Measurements from ENCODE around the gene KRT33A.

The KRT33A gene

DNA sequence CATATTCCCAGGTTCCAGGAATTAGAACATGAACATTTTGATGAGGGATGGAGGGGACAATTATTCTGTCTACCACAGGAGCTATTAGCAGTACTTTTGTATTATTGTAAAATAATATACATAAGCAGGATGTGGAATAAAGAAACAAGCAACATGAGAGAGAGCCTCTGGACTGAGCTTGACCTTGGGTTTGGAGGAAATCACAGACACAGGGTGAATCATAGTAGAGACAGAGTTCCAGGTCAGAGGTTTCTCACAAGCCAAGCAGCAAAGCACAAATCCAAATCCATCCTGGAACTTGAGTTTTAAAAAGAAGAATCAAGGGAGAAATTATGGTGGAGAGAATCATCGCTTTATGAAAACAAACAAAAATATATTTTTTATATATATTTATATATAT lies 41.6 kb upstream of the KRT33A start:
- Histone ChIP-seq H3K9me3 (ENCODE audit: control insufficient read depth, low read length) (no peaks in the 10 kb centered on the region), H4K8ac (ENCODE audit: low read length) (no peak overlapping the region), H3K4me3 (ENCODE audit: insufficient read depth in 1 of 2, low read depth in 1 of 2, low read length in 2 of 2) (no peak overlapping the region), H2BK120ac (ENCODE audit: low read depth, low read length) (no peak overlapping the region), H3K9ac (ENCODE audit: low read length) (no peak overlapping the region), H3K23ac (ENCODE audit: low read length in 2 of 2) (no peak overlapping the region), H4K91ac (ENCODE audit: low read length) (no peak overlapping the region), H3K36me3 (ENCODE audit: control insufficient read depth in 1 of 2, insufficient read depth in 2 of 2, low read depth in 1 of 2, low read length in 2 of 2) (no peaks in the 10 kb centered on the region), H2BK12ac (ENCODE audit: low read length in 2 of 2) (no peak overlapping the region), H3K18ac (ENCODE audit: low read depth in 1 of 2, low read length in 2 of 2) (no peak overlapping the region), H2BK5ac (ENCODE audit: low read depth, low read length, poor library complexity, severe bottlenecking) (no peak overlapping the region), H3K4me1 (ENCODE audit: control insufficient read depth, insufficient read depth, low read depth, low read length) (peaks cover 4% of the 10 kb centered on the region), H3K27me3 (ENCODE audit: control insufficient read depth in 1 of 2, insufficient read depth in 1 of 2, low read length in 2 of 2) (peaks cover 0 to 28% of the 10 kb centered on the region in 2 experiments), H2BK15ac (ENCODE audit: low read depth, poor library complexity, severe bottlenecking) (no peak overlapping the region), H2AFZ (ENCODE audit: low read depth, low read length) (no peak overlapping the region), H3K4ac (ENCODE audit: low read depth in 1 of 2, low read length in 2 of 2) (no peak overlapping the region), H3K4me2 (ENCODE audit: low read length, poor library complexity, severe bottlenecking) (no peak overlapping the region), H3K27ac (ENCODE audit: low read length, poor library complexity, severe bottlenecking) (no peak overlapping the region), H3K14ac (ENCODE audit: low read length in 2 of 2) (no peak overlapping the region), H2AK5ac (ENCODE audit: low read length, severe bottlenecking) (no peak overlapping the region), H3K79me1 (replicated peaks; ENCODE audit: low read length, poor library complexity, severe bottlenecking) (no peaks in the 10 kb centered on the region)
- no peak for DNase-seq
- no CpG with 5 or more reads among the region's 1 CpG for WGBS

DNA sequence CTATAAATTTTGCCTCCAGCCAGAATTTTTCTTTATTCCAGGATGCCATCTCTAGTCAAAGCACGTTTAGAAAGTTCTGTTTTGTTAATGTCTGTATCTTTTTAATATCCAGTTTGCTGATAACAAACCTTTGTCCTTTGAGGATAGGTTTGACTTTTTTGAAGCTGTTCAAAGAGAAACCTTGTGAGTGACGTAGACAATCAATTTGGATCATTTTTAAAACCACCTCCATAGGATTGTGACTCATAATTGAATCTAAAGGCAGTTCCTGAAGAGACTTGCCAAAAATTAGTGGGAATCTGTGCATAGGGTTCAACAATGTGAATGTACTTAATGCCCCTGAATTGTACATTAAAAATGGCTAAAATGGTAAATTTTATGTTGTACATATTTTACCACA lies 40.9 kb upstream of the KRT33A start:
- H3K27me3 ChIP-seq (ENCODE audit: control insufficient read depth in 1 of 2, insufficient read depth in 1 of 2, low read length in 2 of 2), result peaks cover 0 to 25% of the 10 kb centered on the region in 2 experiments
- H3K18ac ChIP-seq (ENCODE audit: low read depth in 1 of 2, low read length in 2 of 2), result no peak overlapping the region
- no peak overlapping the region for H3K9ac ChIP-seq (ENCODE audit: low read length)
- no peak for DNase-seq
- H3K4me2 ChIP-seq (ENCODE audit: low read length, poor library complexity, severe bottlenecking), result no peak overlapping the region
- H3K4me1 ChIP-seq (ENCODE audit: control insufficient read depth, insufficient read depth, low read depth, low read length), result peaks cover 4% of the 10 kb centered on the region
- H3K4ac ChIP-seq (ENCODE audit: low read depth in 1 of 2, low read length in 2 of 2), result no peak overlapping the region
- no peak overlapping the region for H2BK120ac ChIP-seq (ENCODE audit: low read depth, low read length)
- no peaks in the 10 kb centered on the region for H3K79me1 ChIP-seq (replicated peaks; ENCODE audit: low read length, poor library complexity, severe bottlenecking)
- WGBS, result no CpG with 5 or more reads among the region's 2 CpGs
- no peak overlapping the region for H3K27ac ChIP-seq (ENCODE audit: low read length, poor library complexity, severe bottlenecking)
- no peak overlapping the region for H2BK15ac ChIP-seq (ENCODE audit: low read depth, poor library complexity, severe bottlenecking)
- H2BK12ac ChIP-seq (ENCODE audit: low read length in 2 of 2), result no peak overlapping the region
- no peak overlapping the region for H2AFZ ChIP-seq (ENCODE audit: low read depth, low read length)
- H4K91ac ChIP-seq (ENCODE audit: low read length), result no peak overlapping the region
- no peaks in the 10 kb centered on the region for H3K9me3 ChIP-seq (ENCODE audit: control insufficient read depth, low read length)
- H2BK5ac ChIP-seq (ENCODE audit: low read depth, low read length, poor library complexity, severe bottlenecking), result no peak overlapping the region
- H3K36me3 ChIP-seq (ENCODE audit: control insufficient read depth in 1 of 2, insufficient read depth in 2 of 2, low read depth in 1 of 2, low read length in 2 of 2), result no peaks in the 10 kb centered on the region
- H2AK5ac ChIP-seq (ENCODE audit: low read length, severe bottlenecking), result no peak overlapping the region
- no peak overlapping the region for H3K14ac ChIP-seq (ENCODE audit: low read length in 2 of 2)
- H3K23ac ChIP-seq (ENCODE audit: low read length in 2 of 2), result no peak overlapping the region
- H3K4me3 ChIP-seq (ENCODE audit: insufficient read depth in 1 of 2, low read depth in 1 of 2, low read length in 2 of 2), result no peak overlapping the region
- no peak overlapping the region for H4K8ac ChIP-seq (ENCODE audit: low read length)

DNA sequence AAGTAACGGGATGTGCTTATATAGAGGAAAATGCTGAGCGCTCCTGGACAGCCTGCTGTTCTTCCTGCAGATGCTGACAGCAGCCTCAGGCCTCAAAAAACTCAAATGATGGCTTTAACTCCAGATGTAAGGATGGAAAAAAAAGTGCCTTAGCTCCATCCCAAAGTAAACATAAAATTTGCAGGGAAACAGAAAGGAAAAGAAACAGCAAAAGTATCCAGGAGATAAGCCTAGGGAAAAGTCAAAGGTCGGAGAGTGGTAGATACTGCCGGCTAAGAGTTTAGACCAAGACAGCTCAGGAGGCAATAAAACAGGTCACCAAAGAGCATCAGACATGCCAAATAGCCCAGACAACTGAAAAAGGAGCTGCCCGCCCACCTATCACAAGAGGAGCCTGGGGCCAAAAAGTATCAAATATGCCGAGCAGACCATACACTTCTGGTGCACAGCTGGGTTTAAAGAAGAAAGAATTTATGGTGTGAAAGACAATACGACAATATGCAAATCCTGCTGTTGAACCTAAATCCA lies 39.8 kb upstream of the KRT33A start:
- Histone ChIP-seq H2BK15ac (ENCODE audit: low read depth, poor library complexity, severe bottlenecking) (no peak overlapping the region), H3K9me3 (ENCODE audit: control insufficient read depth, low read length) (no peaks in the 10 kb centered on the region), H3K4me2 (ENCODE audit: low read length, poor library complexity, severe bottlenecking) (no peak overlapping the region), H2AK5ac (ENCODE audit: low read length, severe bottlenecking) (no peak overlapping the region), H2BK120ac (ENCODE audit: low read depth, low read length) (no peak overlapping the region), H3K4ac (ENCODE audit: low read depth in 1 of 2, low read length in 2 of 2) (no peak overlapping the region), H3K27ac (ENCODE audit: low read length, poor library complexity, severe bottlenecking) (no peak overlapping the region), H2AFZ (ENCODE audit: low read depth, low read length) (no peak overlapping the region), H3K4me1 (ENCODE audit: control insufficient read depth, insufficient read depth, low read depth, low read length) (peaks cover 4% of the 10 kb centered on the region), H2BK5ac (ENCODE audit: low read depth, low read length, poor library complexity, severe bottlenecking) (no peak overlapping the region), H3K36me3 (ENCODE audit: control insufficient read depth in 1 of 2, insufficient read depth in 2 of 2, low read depth in 1 of 2, low read length in 2 of 2) (no peaks in the 10 kb centered on the region), H3K79me1 (replicated peaks; ENCODE audit: low read length, poor library complexity, severe bottlenecking) (no peaks in the 10 kb centered on the region), H2BK12ac (ENCODE audit: low read length in 2 of 2) (no peak overlapping the region), H3K14ac (ENCODE audit: low read length in 2 of 2) (no peak overlapping the region), H4K8ac (ENCODE audit: low read length) (no peak overlapping the region), H3K27me3 (ENCODE audit: control insufficient read depth in 1 of 2, insufficient read depth in 1 of 2, low read length in 2 of 2) (peaks cover 0 to 15% of the 10 kb centered on the region in 2 experiments), H4K91ac (ENCODE audit: low read length) (no peak overlapping the region), H3K9ac (ENCODE audit: low read length) (no peak overlapping the region), H3K23ac (ENCODE audit: low read length in 2 of 2) (no peak overlapping the region), H3K18ac (ENCODE audit: low read depth in 1 of 2, low read length in 2 of 2) (no peak overlapping the region), H3K4me3 (ENCODE audit: insufficient read depth in 1 of 2, low read depth in 1 of 2, low read length in 2 of 2) (no peak overlapping the region)
- no peak for DNase-seq
- WGBS, result 50% methylated on average over 6 of the region's 7 CpGs

DNA sequence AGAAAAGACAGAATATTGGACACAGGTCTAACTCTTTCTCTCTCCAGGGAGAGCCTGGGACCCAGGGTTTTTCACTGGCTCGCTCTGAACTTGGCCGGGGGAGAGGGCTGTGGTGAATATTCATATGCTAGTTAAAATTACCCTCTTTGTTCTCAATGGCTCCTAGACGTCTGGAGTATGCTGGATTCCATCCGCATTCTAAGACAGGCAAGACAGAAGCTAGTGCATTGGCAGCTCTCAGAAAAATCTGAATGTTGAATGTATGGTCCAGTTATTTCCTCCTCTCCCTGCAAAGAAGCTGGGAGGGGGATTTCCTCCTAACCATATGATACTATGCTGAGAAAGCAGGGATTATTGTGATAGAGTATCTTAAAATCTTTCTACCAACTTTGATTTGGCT lies 37.0 kb upstream of the KRT33A start:
- WGBS, result 91% methylated on average over 4 of the region's 4 CpGs
- Histone ChIP-seq H2BK12ac (ENCODE audit: low read length in 2 of 2) (no peak overlapping the region), H2BK5ac (ENCODE audit: low read depth, low read length, poor library complexity, severe bottlenecking) (no peak overlapping the region), H2BK120ac (ENCODE audit: low read depth, low read length) (no peak overlapping the region), H3K4ac (ENCODE audit: low read depth in 1 of 2, low read length in 2 of 2) (no peak overlapping the region), H3K27me3 (ENCODE audit: control insufficient read depth in 1 of 2, insufficient read depth in 1 of 2, low read length in 2 of 2) (peaks cover 0 to 9% of the 10 kb centered on the region in 2 experiments), H3K4me3 (ENCODE audit: insufficient read depth in 1 of 2, low read depth in 1 of 2, low read length in 2 of 2) (no peak overlapping the region), H3K18ac (ENCODE audit: low read depth in 1 of 2, low read length in 2 of 2) (no peak overlapping the region), H3K9ac (ENCODE audit: low read length) (no peak overlapping the region), H2BK15ac (ENCODE audit: low read depth, poor library complexity, severe bottlenecking) (no peak overlapping the region), H3K4me2 (ENCODE audit: low read length, poor library complexity, severe bottlenecking) (no peak overlapping the region), H4K91ac (ENCODE audit: low read length) (no peak overlapping the region), H3K27ac (ENCODE audit: low read length, poor library complexity, severe bottlenecking) (no peak overlapping the region), H3K79me1 (replicated peaks; ENCODE audit: low read length, poor library complexity, severe bottlenecking) (no peaks in the 10 kb centered on the region), H2AK5ac (ENCODE audit: low read length, severe bottlenecking) (no peak overlapping the region), H3K9me3 (ENCODE audit: control insufficient read depth, low read length) (no peaks in the 10 kb centered on the region), H3K23ac (ENCODE audit: low read length in 2 of 2) (no peak overlapping the region), H2AFZ (ENCODE audit: low read depth, low read length) (no peak overlapping the region), H3K36me3 (ENCODE audit: control insufficient read depth in 1 of 2, insufficient read depth in 2 of 2, low read depth in 1 of 2, low read length in 2 of 2) (no peaks in the 10 kb centered on the region), H3K14ac (ENCODE audit: low read length in 2 of 2) (no peak overlapping the region), H3K4me1 (ENCODE audit: control insufficient read depth, insufficient read depth, low read depth, low read length) (no peaks in the 10 kb centered on the region), H4K8ac (ENCODE audit: low read length) (no peak overlapping the region)
- no peak for DNase-seq

All from mesenchymal stem cell (in vitro differentiated cells and primary cell).